NK-92 (cell line): Measurements from ENCODE around the gene GRID1.

Experiments used
- DNase-seq: peaks from one replicate; lab custom pipeline; 2025; ENCODE audit not compliant: unreplicated experiment; lab: John Stamatoyannopoulos, UW

The GRID1 gene

DNA sequence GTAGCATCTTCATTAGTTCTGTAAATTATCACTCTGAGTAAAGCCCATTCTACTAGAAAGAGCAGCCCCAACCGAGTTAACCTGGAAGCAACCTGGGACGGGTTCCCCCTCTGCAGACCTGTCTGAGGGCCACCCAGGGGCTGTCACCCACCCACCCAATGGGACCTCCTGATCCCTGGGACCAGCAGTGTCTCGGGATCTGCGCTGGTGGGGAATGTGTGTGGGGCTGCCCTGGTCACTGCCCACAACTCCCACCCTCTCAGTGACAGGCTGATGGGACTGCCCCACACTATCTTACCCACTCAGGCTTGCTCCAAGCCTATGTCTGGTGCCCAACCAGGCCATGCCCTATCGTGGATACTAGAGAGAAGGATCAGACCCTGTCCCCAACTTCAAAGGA, 215.0 kb downstream of the GRID1 start:
- no peak for DNase-seq

- DNase-seq, result no peak
These were observed 217.3 kb downstream of the GRID1 start for GRCh38 chr10:86149257-86149656.

- DNase-seq, result no peak
These were observed 218.5 kb downstream of the GRID1 start for GRCh38 chr10:86148117-86148516.

GRCh38 chr10:86144301-86144700, 222.3 kb downstream of the GRID1 start:
- no peak for DNase-seq

- no peak for DNase-seq
These were observed 224.7 kb downstream of the GRID1 start for GRCh38 chr10:86141896-86142295.

DNA sequence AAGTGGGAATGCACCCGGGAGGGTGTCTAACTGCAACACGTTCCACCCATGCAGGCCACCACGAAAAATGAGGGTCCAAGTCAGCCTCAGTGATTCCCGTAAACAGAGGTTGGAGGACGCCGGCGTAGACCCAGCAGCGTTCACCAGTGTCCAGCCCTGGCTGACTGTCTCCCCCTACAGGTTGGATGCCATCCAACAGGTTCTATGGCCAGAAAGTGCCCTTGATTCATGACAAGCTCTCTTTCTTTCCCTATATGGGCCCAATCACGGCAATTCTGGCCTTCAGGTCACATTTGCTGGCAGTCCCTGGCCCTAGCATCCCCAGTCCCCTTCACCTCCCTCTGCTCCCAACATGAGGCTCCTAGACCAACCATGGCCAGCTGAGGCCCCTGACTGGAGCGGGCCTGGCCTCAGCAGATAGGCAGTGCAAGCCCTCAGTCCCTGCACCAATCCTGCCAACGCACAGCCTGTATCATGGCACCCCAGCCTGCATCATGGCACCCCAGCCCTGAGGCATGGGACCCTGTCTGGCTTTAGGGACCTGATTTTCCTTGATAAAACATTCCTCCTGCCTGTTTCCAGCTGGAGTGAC, 227.4 kb downstream of the GRID1 start:
- no peak for DNase-seq

GRCh38 chr10:86138551-86139065, 228.0 kb downstream of the GRID1 start:
- no peak for DNase-seq

DNA sequence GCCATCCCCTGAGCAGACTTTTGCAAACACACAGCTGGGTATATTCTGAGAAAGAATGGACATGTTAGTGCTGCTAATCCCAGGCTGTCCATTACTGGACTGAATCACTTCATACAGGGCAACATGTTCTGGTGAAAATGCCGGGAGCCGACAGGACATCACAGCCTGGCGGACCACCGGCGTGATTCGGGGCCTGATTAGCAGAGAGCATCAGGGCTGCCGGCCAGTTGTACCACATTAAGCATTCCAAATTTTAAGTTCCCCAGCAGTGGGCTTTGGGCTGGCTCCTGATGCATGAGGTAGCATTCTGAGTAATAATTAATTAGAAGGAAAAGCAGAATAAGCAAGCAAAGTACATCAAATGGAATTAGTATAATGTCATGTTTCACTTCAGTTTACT, 229.0 kb downstream of the GRID1 start:
- DNase-seq, result no peak

DNA sequence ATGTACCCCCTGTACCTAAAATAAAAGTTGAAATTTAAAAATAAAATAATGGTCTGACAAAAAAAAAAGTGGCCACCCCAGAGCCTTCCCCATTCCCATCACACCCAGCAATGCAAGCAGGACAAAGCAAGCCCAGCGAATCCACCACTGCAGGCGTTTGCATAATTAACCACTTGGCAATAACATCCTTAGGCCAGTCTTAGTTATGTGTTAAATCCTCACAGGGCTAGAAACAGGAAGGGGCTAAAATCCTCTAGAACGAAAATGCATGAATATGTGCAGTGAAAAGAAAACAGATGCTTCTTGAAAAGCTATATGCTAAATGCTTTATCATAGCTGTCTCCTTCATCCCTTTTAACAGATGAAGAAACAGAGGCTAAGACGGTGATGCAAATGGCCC, 229.7 kb downstream of the GRID1 start:
- DNase-seq, result no peak

DNA sequence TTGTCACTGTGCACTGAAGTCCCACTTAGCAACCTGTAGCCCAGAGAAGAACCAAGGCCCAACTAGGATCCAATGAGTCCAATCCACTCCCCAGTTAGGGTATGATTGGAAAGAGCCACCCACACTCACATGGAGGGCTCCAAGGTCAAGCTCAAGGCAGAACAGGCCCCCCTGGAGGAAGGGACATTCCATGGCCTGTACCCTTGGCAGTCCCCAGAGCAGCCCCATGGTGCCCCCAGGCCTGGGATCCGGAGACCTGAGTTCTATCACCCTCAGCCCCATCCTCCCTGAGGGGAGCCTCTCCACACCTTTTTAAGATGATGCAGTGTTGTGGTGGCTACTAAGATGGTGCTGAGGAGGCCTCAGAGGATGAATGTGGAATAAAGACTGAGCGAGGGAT, 231.4 kb downstream of the GRID1 start:
- no peak for DNase-seq

DNA sequence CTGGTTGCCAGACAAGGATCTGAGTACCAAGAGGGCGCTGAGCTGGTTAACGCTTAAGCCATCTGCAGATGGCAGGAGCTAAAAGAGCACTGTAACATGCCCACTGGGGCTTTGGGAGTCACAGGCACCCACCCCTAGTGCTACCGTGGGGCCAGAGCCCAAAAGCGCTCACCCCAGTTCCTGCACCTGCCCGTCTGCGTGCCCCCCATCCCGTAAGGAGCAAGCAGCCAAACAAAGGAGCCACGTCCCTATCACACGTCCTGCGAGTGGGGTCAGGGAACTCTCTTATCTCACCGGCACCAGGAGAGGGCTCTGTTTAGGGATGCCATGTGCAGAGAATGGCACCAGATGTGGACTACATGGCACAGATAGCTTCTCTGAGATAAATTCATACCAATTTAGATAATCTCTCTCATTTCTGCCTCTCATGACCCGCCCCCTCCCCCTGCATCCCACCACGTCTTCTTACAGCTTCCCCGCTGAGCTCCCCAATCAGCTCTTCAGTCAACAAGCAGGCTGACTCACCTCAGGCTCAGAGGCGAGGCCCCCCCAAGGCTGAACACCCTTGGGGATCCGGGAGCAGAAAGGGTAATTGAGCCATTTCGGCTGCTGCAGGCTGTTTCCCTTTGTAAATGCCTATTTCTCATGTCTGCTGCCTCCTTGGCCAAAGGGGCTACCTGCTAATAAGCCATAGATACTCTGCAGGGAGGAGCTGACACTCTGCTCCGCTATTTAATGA, 235.7 kb downstream of the GRID1 start:
- DNase-seq, result no peak

- no peak for DNase-seq
These were observed 236.6 kb downstream of the GRID1 start for GRCh38 chr10:86130041-86130440.

DNA sequence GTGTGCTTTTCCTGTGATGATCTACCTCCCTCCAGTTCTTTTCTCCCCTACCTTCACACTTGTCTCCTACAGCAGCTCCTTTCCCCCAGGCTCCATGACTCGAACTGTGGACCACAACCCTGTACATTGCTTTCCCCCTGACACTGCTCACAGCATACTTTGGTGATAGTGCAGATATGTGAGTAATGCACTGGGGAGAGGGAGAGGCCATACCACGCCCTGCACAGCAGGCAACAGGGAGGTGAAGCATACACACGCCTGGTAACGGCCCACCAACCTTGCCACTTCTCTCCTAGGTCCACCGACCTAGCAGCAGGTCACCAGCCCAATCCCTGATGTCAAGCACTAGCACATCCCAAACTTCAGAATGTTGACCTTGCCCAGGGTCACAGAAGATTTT, 238.2 kb downstream of the GRID1 start:
- no peak for DNase-seq

DNA sequence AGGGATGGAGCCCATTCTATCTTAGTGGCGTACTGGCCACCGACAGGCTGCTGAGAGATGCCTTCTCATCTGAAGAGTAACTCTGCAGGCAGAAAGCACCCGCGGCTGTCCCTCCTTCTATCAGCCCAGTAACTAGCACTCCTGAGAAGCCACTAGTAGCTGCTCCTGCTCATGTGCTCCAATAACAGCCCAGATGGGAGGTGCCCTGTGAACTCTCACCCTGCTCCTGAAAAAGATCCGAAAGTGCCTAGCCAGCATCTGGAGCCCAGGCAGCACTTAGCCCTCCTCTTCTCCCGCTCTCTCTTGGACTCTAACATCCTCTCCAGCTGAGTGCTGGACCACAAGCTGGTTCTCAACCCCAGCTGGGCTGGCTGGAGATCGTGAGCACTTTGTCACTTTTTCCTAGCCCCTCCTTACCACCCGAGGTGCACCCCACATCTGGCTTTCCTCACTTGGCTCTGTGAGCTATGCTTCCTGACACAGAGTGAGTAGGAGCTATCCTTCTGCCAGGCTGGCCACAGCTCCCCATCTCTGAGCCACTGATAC, 239.2 kb downstream of the GRID1 start:
- DNase-seq, result no peak

DNA sequence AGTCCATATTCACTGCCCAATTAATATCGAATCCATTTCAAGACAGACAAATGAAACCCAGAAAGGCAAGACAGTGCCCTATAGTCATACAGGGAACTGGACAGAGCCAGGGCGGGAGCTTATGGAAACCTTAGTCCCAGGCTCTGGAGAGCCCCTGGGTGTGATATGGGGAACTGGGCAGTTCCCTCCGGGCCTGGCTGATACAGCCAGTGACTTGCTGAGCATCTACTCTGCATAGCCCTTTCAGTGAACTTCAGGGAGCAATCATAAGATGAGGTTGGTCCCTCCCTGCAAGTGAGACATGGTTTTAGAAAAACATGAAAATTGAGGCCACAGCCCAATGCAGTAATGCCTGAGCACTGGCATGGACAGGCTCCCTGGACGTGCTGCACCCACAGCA, 241.9 kb downstream of the GRID1 start:
- DNase-seq, result no peak

DNA sequence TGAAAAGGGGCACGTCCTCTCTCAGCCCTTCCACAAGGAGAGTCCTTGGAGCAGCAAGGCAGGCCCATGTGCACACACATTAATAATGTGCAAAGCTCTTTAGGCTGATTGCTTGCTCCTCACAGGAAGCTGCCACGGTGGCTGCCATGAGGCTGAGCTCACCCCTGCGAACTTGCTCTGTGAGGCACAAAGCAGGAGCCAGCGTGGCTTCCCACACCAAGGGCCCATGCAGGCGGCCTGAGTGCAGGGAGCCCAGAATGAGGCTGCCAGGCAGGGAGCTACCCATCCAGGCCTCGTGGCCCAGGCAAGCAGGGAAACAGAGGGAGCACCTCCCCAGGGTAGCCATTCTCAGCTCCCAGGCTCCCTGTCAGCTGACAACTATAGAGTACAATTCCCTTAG, 242.9 kb downstream of the GRID1 start:
- DNase-seq, result no peak

GRCh38 chr10:86123304-86123703, 243.3 kb downstream of the GRID1 start:
- no peak for DNase-seq

- no peak for DNase-seq
These were observed 243.9 kb downstream of the GRID1 start for GRCh38 chr10:86122646-86123045.

DNA sequence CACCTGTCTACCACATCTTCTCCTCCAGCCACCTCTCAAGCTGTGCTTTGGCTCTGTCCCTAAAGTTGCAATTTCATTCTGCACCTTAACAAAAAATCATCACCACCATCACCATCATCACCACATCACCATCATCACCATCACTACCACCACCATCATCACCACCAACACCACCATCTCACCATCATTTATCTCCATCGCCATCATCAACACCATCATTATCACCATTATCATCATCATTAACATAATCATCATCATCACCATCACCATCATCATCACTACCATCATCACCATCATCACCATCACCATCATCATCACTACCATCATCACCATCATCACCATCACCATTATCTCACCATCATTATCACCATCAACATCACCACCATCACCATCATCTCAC, 245.4 kb downstream of the GRID1 start:
- DNase-seq, result no peak

DNA sequence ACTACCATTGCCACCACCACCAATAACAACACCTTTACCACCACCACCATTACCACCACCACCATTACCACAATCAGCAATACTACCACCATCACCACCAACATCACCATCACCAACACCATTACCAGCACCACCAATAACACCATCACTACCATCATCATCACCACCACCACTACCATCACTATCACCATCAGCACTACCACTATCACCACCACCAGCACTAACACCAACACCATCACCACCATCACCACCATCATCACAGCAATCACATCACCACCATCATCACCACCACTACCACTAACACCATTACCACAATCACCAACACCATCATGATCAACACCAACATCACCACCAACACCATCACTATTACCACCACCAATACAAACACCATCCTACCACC, 249.5 kb downstream of the GRID1 start:
- no peak for DNase-seq

GRCh38 chr10:86113983-86114382, 252.6 kb downstream of the GRID1 start:
- DNase-seq, result no peak

DNA sequence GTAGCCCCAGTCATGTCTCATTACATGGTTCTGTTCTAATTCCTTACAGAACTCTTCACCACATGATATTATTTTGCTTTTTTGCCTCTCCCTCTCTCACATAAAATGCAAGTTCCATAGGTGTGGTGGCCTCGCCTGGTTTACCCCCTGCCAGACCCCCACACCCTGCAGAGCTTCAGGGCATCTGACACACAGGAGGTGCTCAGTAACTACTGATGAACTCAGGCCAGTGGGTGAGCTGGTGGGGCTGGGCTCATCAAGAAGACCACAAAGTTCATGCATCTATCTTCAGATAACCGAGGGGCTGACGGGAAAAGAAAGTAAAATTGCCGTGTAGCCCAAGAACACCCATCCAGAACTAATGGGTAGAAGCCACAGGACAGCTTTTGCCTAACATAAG, 253.1 kb downstream of the GRID1 start:
- DNase-seq, result no peak

GRCh38 chr10:86113044-86113443, 253.6 kb downstream of the GRID1 start:
- DNase-seq, result no peak
